Stomach (tissue), 4 donors: ENCODE measurements around the gene SERPINA5.

Source experiments
- CTCF ChIP-seq, 7 experiments: fragments of 450-650 bp in 4 of 7; fragments of 200-600 bp in 3 of 7; sonication (generic) in 3 of 7; IDR thresholded peaks; one replicate each; pipeline ENCODE4 v1.5.1; 2016 to 2019; ENCODE audit warnings: antibody characterized with exemption in 7 of 7, control low read depth in 2 of 7, mild to moderate bottlenecking in 1 of 7
- EP300 ChIP-seq: sonication (generic); formaldehyde crosslinking; IDR thresholded peaks from one replicate; pipeline ENCODE4 v1.6.1; 2017; ENCODE audit warnings: antibody characterized with exemption
- POLR2A ChIP-seq, 4 donors: fragments of 450-650 bp; IDR thresholded peaks; one replicate each; pipeline ENCODE4 v1.6.1; 2016; ENCODE audit warnings: antibody characterized with exemption in 4 of 4, control low read depth in 2 of 4, mild to moderate bottlenecking in 1 of 4, moderate library complexity in 1 of 4
- POLR2AphosphoS5 ChIP-seq, 3 donors: sonication (generic); formaldehyde crosslinking; IDR thresholded peaks; one replicate each; pipeline ENCODE4 v1.6.1; 2016; ENCODE audit warnings: antibody characterized with exemption in 3 of 3

GRCh38 chr14:94602722-94603121 is 21.5 kb downstream of the SERPINA5 start:
- TF ChIP-seq CTCF (IDR thresholded peaks at IDR 0.05) (no peak), POLR2A (IDR thresholded peaks at IDR 0.05) (no peak), POLR2AphosphoS5 (IDR thresholded peaks at IDR 0.05) (no peak), EP300 (no peak)
